GM18861 (cell line): ENCODE data around the gene ISOC1.
A peak's percentile ranks its signal among the peaks of the same experiment; 100 is the strongest.

Experiments
- ATAC-seq: cut with Tn5 transposase; IDR thresholded peaks from one replicate; pipeline ENCODE4 v1.9.1; 2021; ENCODE audit not compliant: unreplicated experiment

ISOC1 gene

DNA sequence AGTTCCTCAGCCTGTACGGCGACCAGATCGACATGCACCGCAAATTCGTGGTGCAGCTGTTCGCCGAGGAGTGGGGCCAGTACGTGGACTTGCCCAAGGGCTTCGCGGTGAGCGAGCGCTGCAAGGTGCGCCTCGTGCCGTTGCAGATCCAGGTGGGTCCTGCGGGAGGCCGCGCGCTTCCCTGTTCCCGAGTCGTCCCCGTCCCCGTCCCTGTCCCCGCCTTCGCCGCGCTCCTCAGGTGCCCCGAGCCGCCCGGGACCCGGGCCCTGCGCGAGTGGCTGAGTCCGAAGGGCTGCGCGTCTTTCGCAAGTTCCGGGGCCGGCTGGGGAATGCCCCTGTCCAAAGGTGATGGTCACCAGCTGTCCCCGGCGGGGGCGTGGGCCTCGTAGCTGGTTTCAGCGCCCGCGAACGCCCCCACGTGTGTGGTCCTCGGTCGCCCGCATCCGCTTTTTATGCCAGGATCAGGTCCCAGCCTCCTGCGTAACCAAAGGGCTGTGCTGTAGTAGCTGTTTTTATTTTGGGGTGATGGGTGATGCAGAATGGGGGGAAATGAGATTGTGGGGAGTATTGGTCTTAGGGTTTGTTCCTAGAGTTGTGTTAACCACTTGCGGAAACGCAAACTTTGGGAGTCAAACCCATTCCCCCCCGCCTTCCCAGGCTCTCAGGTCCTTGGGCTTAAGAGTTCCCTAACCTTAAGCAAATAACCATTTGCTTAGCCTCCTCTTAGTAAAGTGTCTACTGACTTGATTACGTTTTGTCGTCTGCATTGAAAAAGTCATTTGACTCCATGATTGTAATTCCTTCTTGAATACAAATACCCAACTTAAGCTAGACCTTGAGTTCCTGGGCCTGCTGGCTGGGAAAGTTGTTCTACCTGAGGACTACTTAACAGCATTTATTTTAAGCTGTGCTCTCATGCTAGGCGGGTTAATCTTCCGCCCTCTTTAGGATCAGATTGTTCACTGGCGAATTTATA, 663 bp downstream of the ISOC1 start:
- ATAC-seq, result peak; percentile 27

GRCh38 chr5:129096382-129096991, 1.9 kb downstream of the ISOC1 start:
- ATAC-seq, result no peak

DNA sequence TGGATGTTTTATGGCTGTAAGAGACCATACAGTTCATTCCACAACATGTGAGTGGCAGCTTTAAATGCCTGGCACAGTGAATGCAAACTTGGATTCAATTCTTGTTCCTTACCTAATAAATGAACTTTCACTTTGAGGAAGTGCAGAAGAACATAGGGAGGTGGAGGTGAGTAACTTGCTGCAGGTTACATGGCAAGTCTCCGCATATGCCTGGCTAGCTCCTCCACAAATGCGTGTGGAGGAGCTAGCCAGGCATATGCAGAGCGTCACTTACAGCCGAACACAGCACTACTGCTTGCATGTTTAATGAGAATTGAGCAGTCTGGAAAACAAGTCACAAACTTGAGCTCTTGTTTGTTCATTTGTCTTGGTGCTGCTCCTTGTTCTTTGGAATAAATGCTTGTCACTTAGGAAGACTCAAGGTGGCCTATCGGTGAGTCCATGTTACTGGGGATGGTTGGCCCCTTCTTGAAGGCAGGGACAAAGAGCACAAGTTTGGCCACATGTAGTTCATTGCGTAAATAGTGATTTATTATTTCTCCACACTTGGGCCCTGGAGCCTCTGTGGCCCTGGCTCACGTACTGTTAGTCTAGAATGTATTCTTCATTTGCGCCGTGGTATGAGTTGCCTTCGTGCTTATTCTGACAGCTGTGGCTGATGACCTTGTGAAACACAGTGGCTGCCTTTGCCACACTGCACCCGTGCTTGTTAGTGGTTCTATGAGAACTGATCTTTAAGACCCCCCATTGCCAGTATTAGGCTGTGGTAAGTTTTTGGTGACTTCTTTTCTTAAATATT, 3.1 kb downstream of the ISOC1 start:
- no peak for ATAC-seq

DNA sequence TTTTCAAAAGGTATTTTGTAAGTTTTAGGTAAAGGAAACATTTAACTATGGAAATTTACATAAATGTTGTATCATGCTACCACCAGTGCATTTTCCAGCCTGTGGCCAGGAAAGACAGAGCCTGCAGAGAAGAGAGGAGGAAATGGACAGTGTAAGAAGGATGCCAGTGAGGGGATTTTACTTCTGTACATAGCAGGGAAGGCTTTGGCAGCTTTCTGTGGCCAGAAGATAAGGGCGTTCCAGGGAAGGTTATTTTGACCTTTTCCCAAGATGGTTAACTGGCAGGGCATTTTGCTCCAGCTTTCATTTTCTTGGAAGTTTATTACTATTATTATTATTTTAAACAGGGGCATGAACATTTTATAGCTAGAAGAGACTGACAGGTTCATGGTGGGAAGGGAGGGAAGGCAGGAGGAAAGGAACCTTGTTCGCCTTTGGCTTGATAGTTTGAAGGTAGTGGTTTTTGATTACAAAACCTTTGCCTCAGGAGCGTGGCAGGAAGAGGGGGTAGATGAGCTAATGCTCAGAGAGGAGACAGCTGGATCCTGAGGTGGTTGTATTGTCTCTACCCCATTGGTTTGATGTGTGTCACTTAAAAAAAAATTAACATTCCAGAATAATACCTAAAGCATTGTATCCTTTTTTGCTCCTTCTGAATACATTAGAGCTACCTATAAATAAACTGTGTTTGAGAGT, 4.1 kb downstream of the ISOC1 start:
- no peak for ATAC-seq

DNA sequence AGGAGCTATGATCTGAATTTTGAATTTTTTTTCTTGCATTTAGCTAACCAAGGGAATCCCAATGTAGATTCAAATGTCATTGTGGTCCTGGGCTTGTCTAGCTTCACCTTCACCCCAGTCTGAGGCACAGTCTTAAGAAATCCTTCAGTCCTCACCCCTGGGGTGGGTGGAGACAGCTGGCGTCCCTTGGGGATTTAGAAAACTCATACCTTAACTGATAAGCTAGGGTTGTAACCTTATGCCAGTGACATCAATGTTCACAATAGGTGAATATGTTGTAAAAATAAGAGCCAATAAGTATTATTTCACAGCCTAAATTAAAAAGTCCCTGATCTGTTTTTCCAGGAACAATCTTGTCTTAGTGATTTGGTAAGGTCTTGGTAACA, 4.6 kb downstream of the ISOC1 start:
- ATAC-seq, result peak; percentile 27

GRCh38 chr5:129101794-129102193, 7.2 kb downstream of the ISOC1 start:
- ATAC-seq, result no peak

DNA sequence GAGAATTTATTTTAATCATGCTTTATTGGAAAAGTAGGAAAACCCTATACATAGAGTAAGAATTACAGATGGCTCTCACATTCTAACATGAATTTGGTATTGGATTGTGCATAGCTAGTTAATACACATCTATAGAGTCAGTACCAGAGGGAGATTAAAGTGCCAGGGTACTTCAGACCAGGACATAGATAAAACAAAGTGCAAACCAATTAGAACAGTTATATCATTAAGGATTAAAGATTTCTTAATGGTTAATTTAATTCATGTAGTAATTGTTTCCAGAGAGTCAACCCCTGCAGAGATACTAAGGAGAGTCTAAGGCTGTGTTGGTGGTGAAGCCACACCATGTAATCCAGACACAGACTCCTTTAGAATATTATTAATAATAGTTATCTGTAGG, 8.8 kb downstream of the ISOC1 start:
- no peak for ATAC-seq

DNA sequence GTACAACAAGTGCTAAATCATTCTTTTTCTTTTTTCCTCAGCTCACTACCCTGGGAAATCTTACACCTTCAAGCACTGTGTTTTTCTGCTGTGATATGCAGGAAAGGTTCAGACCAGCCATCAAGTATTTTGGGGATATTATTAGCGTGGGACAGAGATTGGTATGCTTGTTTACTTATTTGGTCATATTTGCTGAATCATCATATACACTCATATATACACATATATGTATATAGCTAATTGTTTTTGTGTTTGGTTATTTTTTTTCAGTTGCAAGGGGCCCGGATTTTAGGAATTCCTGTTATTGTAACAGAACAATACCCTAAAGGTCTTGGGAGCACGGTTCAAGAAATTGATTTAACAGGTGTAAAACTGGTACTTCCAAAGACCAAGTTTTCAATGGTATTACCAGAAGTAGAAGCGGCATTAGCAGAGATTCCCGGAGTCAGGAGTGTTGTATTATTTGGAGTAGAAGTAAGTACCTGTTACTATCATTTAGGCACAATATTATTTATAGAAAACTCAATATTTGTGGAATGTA, 10.4 kb downstream of the ISOC1 start:
- no peak for ATAC-seq

DNA sequence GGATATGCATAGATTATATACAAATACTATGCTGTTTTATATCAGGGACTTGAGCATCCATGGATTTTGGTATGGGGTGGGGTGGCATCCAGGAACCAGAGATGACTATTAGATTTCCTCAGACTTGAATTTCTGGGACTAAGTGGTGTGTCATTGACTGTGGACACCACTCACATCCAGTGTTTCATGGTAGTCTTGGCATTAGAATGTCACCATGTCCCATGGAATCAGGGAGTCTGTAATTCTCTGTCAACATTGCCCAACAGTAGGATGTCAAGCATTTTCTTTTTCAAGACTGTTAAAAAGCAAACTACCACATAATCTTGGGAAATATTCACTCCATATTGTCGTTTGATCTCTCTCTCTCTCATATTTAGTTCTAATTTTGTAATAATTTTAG, 13.1 kb downstream of the ISOC1 start:
- ATAC-seq, result no peak

GRCh38 chr5:129110742-129111141, 16.2 kb downstream of the ISOC1 start:
- ATAC-seq, result no peak

DNA sequence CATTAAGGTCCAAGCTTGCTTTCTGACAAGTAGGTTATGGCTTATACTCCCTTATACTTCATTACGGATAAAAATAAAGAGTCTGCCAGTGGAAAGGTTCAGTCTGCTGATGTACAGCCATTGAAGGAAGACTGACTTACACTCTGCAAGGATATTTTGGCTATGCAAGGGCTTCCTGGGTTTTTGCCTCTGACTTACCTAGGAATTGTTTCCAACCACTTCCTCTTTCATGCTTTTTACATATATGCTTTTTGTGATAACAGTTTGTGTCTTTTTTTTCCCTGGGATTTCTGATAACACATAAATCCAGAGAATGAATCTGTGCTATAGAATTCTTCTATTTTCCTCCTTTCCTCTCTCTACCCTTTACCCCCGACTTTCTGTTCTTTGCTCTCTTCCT, 16.8 kb downstream of the ISOC1 start:
- ATAC-seq, result no peak

GRCh38 chr5:129112295-129112694, 17.7 kb downstream of the ISOC1 start:
- no peak for ATAC-seq

DNA sequence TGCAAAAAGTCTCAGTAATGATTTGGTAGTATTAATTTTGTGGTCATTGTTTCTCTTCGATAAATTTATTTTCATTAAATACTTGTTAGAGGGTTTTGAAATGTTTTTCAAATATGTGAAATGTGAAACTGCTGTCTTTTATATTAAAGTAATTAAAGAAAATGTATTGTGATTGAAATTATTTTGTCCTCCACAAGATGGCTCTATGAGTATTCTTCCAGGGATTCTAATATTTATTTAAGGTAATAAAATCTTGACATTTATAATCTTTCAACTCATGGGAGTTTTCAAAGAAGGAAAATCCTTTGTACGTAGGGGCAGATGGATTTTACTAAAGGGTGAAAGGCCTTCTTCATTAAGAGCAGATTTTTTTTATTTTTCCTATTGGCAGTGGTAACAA, 19.3 kb downstream of the ISOC1 start:
- ATAC-seq, result no peak

DNA sequence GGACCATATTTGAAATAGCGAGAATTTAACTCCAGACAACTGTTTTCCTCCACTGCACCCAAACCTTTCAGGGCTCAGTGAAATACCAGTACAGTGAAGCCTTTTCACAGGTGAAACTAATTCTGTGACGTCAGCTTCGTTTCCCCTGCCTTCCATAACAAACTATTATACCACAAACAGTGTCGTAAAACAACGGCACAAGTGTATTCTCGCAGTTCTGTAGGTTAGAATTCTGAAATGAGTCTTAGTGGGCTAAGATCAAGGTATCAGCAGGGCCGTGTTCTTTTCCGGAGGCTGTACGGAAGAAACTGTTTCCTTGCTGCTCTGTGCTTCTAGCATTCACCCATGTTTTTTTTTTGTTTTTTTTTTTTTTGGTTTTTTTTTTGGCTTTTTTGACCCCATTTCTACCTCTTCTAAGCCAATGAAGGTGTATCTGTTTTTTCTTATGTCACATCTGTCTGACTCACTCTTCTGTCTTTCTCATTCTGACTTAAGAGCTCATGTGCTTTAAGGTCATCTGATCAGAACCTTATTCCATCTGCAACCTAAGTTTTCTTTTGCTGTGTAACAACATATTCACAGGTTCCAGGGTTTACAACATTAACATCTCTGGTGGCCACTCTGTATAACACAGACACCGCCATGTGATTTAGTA, 20.1 kb downstream of the ISOC1 start:
- ATAC-seq, result no peak

DNA sequence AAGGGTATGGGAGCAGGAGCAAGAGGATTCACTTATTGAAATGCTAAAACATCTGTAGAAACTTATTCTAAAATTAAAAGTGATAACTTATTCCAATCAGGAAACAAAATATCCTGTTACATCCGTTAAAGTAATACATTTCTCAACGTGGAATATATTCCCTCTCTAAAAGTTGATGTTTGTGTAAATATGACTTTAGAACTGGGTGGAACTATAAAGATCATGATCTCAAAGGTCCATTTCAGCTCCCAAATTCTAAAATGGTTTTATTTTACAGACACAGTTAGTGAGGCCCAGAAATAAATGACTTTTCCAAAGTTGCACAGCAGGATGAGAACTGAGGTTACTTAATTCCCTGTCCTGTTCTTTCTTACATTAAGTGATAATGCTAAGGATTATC, 21.1 kb downstream of the ISOC1 start:
- ATAC-seq, result no peak

- no peak for ATAC-seq
Observed at GRCh38 chr5:129116797-129117196, 22.2 kb downstream of the ISOC1 start.

DNA sequence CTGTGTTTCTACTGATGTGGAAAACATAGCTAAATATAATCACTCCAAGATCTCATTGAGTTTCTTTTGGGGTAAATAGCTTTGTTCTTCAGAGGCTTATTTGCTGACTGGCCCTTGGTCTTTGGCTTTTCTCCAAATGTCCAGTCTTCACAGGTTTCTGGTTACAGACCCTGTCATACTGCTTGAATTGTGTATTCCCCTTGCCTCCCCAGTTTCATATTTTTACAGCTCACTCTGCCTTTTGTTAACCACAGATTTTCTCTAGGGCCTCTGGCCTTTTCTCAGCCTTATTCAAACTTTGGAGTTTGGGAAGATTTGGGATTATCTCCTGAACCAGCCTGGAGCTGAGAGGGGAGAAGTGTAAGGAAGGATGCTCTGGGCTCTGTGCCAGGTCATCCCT, 23.9 kb downstream of the ISOC1 start:
- no peak for ATAC-seq

- no peak for ATAC-seq
Observed at GRCh38 chr5:129118826-129119225, 24.3 kb downstream of the ISOC1 start.

- peak; percentile 48 for ATAC-seq
Observed at GRCh38 chr5:129120158-129120581, 25.6 kb downstream of the ISOC1 start.

DNA sequence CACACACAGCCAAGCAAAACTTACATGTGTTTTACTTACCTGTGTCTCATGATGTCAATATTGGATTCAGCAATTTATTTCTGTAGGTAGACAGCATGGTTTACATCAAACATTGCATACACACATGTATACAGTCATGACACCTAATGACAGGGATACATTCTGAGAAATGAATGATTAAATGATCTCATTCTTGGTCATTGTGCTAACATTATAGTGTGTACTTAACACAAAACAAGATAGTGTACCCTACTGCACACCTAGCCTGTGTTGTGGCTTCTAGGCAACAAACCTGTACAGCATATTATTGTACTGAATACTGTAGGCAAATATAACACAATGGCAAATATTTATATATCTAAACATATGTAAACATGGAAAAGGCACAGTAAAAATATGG, 28.0 kb downstream of the ISOC1 start:
- no peak for ATAC-seq
